Spleen (tissue), 7 donors: ENCODE data around the gene ZFP3.

Experiments
- CTCF ChIP-seq, 11 experiments: fragments of 200-600 bp in 7 of 11; fragments of 450-650 bp in 4 of 11; sonication (generic) in 4 of 11; IDR thresholded peaks in 8 of 11; conservative IDR thresholded peaks in 3 of 11; 1 replicate in 7 of 11; 2 replicates in 4 of 11; pipeline versions ENCODE4 v1.4.0 to v1.8.0; 2016 to 2021; ENCODE audit warnings: antibody characterized with exemption in 11 of 11, inconsistent platforms in 4 of 11, mild to moderate bottlenecking in 1 of 11
- POLR2A ChIP-seq, 3 donors: fragments of 450-650 bp; IDR thresholded peaks; one replicate each; pipeline ENCODE4 v1.5.1; 2017; ENCODE audit warnings: antibody characterized with exemption in 3 of 3, mild to moderate bottlenecking in 1 of 3
- POLR2AphosphoS5 ChIP-seq, 3 donors: sonication (generic); formaldehyde crosslinking; IDR thresholded peaks; one replicate each; pipeline ENCODE4 v1.5.1; 2017; ENCODE audit warnings: antibody characterized with exemption in 3 of 3
- donor health status: DM: no; HTN: no; CAD: no; lungs with moderate emphysema.
- donor health status: DM: no; HTN: no; CAD: no.
- donor health status: DM: no; HTN: no; CAD: no.

DNA sequence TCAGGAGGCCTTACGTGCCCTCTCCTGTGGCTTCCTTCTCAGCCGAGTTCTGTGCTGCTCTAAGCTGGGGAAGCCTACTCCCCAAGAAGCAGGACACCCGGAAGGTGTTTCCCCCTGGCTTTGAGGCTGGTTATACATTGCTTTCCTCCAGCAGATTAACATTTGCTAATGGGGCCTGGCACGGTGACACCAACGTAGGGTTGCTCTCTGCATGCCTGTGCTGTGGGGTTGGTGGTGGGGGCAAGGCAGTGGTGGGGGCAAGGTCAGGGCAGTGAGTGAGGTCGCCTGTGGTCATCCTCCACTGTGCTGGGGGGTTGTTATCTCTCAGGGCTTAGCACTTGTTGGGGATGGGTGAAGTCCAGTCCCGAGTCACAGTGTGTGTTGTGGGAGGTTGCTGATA, 41.8 kb downstream of the ZFP3 start:
- TF ChIP-seq POLR2A (IDR thresholded peaks at IDR 0.05): no peak
- no peak for TF ChIP-seq CTCF (IDR thresholded peaks at IDR 0.05 in 8 of 11, conservative IDR thresholded peaks at IDR 0.05 in 3 of 11)
- no peak for TF ChIP-seq POLR2AphosphoS5 (IDR thresholded peaks at IDR 0.05)
